HepG2 (cell line): ENCODE data around the gene CCDC201. TPM values are rescaled to one million over a fixed set of nuclear protein-coding genes. Genes with fewer than 3 reads are reported as not detected.
A peak's percentile ranks its signal among the peaks of the same experiment; 100 is the strongest.

Experiments
- BCL6 ChIP-seq: IDR thresholded peaks from 2 replicates; pipeline ENCODE4 v1.6.1; 2016; ENCODE audit warnings: missing genetic modification reagents, missing compliant biosample characterization
- DPF2 ChIP-seq: sonication (generic); formaldehyde crosslinking; IDR thresholded peaks from 2 replicates; pipeline ENCODE4 v1.4.0; 2020; ENCODE audit warnings: mild to moderate bottlenecking, low read depth, missing genetic modification reagents, borderline replicate concordance
- ELF4 ChIP-seq: sonication (generic); formaldehyde crosslinking; IDR thresholded peaks from 2 replicates; pipeline ENCODE4 v1.5.0; 2020; ENCODE audit warnings: missing genetic modification reagents, mild to moderate bottlenecking, moderate library complexity, borderline replicate concordance
- FLYWCH1 ChIP-seq: sonication (generic); formaldehyde crosslinking; IDR thresholded peaks from 2 replicates; pipeline ENCODE4 v1.8.1; 2023; ENCODE audit warnings: mild to moderate bottlenecking, missing genetic modification reagents
- HDAC1 ChIP-seq: sonication (generic); formaldehyde crosslinking; IDR thresholded peaks from 2 replicates; pipeline ENCODE4 v1.5.1; 2020; ENCODE audit warnings: mild to moderate bottlenecking, missing genetic modification reagents
- HMGXB4 ChIP-seq, 2 experiments: sonication (generic) in 1 of 2; formaldehyde crosslinking in 1 of 2; IDR thresholded peaks; 2 replicates each; pipeline versions ENCODE4 v1.4.0 to v1.6.1; 2018 to 2020; ENCODE audit warnings: missing genetic modification reagents in 2 of 2, borderline replicate concordance in 1 of 2, low read depth in 1 of 2, mild to moderate bottlenecking in 1 of 2, missing biosample characterization in 1 of 2
- ISX ChIP-seq: sonication (generic); formaldehyde crosslinking; conservative IDR thresholded peaks from 2 replicates; pipeline ENCODE4 v1.5.0; 2020; ENCODE audit warnings: missing genetic modification reagents
- KDM6A ChIP-seq: IDR thresholded peaks from 2 replicates; pipeline ENCODE4 v1.6.1; 2016; ENCODE audit warnings: low read depth
- MAFF ChIP-seq: IDR thresholded peaks from 2 replicates; pipeline ENCODE4 v1.6.1; 2011; ENCODE audit warnings: low read depth, low read length, improper control_type of control experiment
- POGZ ChIP-seq: sonication (generic); formaldehyde crosslinking; IDR thresholded peaks from 2 replicates; pipeline ENCODE4 v1.4.0; 2020; ENCODE audit warnings: mild to moderate bottlenecking, missing genetic modification reagents
- TFDP1 ChIP-seq: IDR thresholded peaks from 2 replicates; pipeline ENCODE4 v1.6.1; 2016; ENCODE audit warnings: missing compliant biosample characterization, missing genetic modification reagents, borderline replicate concordance
- ZNF3 ChIP-seq: IDR thresholded peaks from 2 replicates; pipeline ENCODE4 v1.7.0; 2017; ENCODE audit warnings: inconsistent platforms
- ZNF337 ChIP-seq: sonication (generic); formaldehyde crosslinking; IDR thresholded peaks from 2 replicates; pipeline ENCODE4 v1.5.1; 2020; ENCODE audit warnings: missing genetic modification reagents, low read depth, mild to moderate bottlenecking, borderline replicate concordance
- ZNF644 ChIP-seq: IDR thresholded peaks from 2 replicates; pipeline ENCODE4 v1.6.1; 2016; ENCODE audit warnings: low read depth
- ZNF678 ChIP-seq: sonication (generic); formaldehyde crosslinking; IDR thresholded peaks from 2 replicates; pipeline ENCODE4 v1.4.0; 2020; ENCODE audit warnings: mild to moderate bottlenecking, missing genetic modification reagents
- ZNF737 ChIP-seq: sonication (generic); formaldehyde crosslinking; IDR thresholded peaks from 2 replicates; pipeline ENCODE4 v1.5.0; 2020; ENCODE audit warnings: missing genetic modification reagents, mild to moderate bottlenecking, borderline replicate concordance
- ZNF768 ChIP-seq: sonication (generic); formaldehyde crosslinking; IDR thresholded peaks from 2 replicates; pipeline ENCODE4 v1.4.0; 2020; ENCODE audit warnings: missing genetic modification reagents
- ZNF883 ChIP-seq: sonication (generic); formaldehyde crosslinking; IDR thresholded peaks from 2 replicates; pipeline ENCODE4 v1.5.1; 2020; ENCODE audit warnings: mild to moderate bottlenecking, missing genetic modification reagents; ENCODE audit errors: not compliant biosample characterization
- polyA plus RNA-seq, 8 experiments: library from polyadenylated mRNA; depleted of rRNA in 3 of 8; stranded (reverse) in 7 of 8; unstranded in 1 of 8; fragments of >200 nt; fragmentation: Illumina TruSeq in 4 of 8; extraction: Trizol in 4 of 8; gene quantifications; 2 replicates each; pipeline versions ENCODE4 v1.2.1 to v1.2.3, GENCODE V29; 2011 to 2016; ENCODE audit warnings: low read depth in 4 of 8, missing spikeins in 1 of 8, mixed read lengths in 1 of 8; ENCODE audit not compliant: insufficient read depth in 1 of 8
- total RNA-seq, 5 experiments: library from RNA; depleted of rRNA; stranded (reverse); fragments of >200 nt; fragmentation: Illumina TruSeq; extraction: Trizol; gene quantifications; 2 replicates each; pipeline ENCODE4 v1.2.3, GENCODE V29; 2016; ENCODE audit warnings: low read depth in 1 of 5
- TF ChIP-seq, protein P1 (sequence below): sonication (generic); formaldehyde crosslinking; conservative IDR thresholded peaks from 2 replicates; pipeline ENCODE4 v1.4.0; 2020; ENCODE audit warnings: missing genetic modification reagents
- TF ChIP-seq, protein P2 (sequence below): sonication (generic); formaldehyde crosslinking; IDR thresholded peaks from 2 replicates; pipeline ENCODE4 v1.5.1; 2020; ENCODE audit warnings: missing genetic modification reagents, mild to moderate bottlenecking, borderline replicate concordance
- TF ChIP-seq, protein P3 (sequence below): sonication (generic); formaldehyde crosslinking; IDR thresholded peaks from 2 replicates; pipeline ENCODE4 v1.5.0; 2020; ENCODE audit warnings: missing genetic modification reagents

Gene CCDC201
- total and polyA plus RNA-seq, 2 of the 13 experiments (the other 11 are each of a cell fraction or from before 2014, with no cell fraction given) = 0.92 TPM; not detected in 1

DNA sequence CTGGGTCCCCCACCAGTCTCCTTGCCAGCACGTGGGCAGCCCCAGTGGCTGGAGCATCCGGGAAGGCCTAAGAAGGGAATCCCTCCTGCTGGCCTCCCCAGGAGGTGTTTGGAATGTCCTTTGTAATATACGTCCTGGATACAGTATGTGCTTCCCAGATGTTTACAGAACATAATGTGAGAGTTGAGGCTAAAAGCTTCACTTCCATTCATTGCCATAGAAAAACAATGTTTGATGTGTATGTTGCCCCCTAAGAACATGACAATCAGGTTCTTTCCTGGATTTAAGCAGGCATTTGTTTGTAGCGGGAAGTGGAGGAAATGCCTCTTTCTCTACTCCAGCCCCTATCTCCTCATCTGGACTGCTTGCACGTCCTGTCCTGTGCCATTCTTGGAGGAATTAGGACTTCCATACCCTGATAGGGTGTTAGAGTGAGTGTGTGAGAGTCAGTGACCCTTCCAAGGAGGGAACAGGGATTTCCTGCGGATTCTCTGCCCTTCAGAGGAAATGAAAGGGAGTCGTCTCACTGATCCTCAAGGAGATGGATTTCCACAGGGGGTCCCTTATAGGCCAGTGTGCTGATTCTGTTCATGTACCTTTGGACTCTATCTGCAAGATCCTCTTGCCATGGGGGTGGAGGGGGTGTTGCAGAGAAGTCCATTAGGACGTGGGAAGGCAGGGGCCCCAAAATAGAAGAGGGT lies 16.6 kb upstream of the CCDC201 start (continued):
- 0 out of 2 replicates have a peak, but pooled peaks have one; percentile 5 for TF ChIP-seq BCL6
- TF ChIP-seq ZNF3 (CRISPR knock-in tag) = no peak
- TF ChIP-seq, protein P1, sequence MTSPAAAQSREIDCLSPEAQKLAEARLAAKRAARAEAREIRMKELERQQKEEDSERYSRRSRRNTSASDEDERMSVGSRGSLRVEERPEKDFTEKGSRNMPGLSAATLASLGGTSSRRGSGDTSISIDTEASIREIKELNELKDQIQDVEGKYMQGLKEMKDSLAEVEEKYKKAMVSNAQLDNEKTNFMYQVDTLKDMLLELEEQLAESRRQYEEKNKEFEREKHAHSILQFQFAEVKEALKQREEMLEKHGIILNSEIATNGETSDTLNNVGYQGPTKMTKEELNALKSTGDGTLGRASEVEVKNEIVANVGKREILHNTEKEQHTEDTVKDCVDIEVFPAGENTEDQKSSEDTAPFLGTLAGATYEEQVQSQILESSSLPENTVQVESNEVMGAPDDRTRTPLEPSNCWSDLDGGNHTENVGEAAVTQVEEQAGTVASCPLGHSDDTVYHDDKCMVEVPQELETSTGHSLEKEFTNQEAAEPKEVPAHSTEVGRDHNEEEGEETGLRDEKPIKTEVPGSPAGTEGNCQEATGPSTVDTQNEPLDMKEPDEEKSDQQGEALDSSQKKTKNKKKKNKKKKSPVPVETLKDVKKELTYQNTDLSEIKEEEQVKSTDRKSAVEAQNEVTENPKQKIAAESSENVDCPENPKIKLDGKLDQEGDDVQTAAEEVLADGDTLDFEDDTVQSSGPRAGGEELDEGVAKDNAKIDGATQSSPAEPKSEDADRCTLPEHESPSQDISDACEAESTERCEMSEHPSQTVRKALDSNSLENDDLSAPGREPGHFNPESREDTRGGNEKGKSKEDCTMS (CRISPR knock-in tag) = no peak
- no peak for TF ChIP-seq TFDP1 (CRISPR knock-in tag)
- no peak for TF ChIP-seq ZNF768 (CRISPR knock-in tag)
- TF ChIP-seq KDM6A (CRISPR knock-in tag) = no peak
- 0 out of 2 replicates have a peak, but pooled peaks have one; percentile 7 for TF ChIP-seq POGZ (CRISPR knock-in tag)
- TF ChIP-seq FLYWCH1 (CRISPR knock-in tag) = peak; percentile 33; the same call in 1 of the 2 replicates
- TF ChIP-seq HMGXB4 (CRISPR knock-in tag; IDR thresholded peaks at IDR 0.05; ENCODE audit: borderline replicate concordance in 1 of 2, low read depth in 1 of 2) = peak in 1 of 2 experiments; percentile 24; a peak in 1 of 4 replicates
- TF ChIP-seq ISX (CRISPR knock-in tag) = no peak
- TF ChIP-seq ZNF644 (CRISPR knock-in tag) = no peak
- TF ChIP-seq ZNF678 (CRISPR knock-in tag) = no peak
- no peak; the same call in 1 of the 2 replicates for TF ChIP-seq ELF4 (CRISPR knock-in tag)
- TF ChIP-seq, protein P2, sequence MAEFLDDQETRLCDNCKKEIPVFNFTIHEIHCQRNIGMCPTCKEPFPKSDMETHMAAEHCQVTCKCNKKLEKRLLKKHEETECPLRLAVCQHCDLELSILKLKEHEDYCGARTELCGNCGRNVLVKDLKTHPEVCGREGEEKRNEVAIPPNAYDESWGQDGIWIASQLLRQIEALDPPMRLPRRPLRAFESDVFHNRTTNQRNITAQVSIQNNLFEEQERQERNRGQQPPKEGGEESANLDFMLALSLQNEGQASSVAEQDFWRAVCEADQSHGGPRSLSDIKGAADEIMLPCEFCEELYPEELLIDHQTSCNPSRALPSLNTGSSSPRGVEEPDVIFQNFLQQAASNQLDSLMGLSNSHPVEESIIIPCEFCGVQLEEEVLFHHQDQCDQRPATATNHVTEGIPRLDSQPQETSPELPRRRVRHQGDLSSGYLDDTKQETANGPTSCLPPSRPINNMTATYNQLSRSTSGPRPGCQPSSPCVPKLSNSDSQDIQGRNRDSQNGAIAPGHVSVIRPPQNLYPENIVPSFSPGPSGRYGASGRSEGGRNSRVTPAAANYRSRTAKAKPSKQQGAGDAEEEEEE (CRISPR knock-in tag) = no peak; the same call in 1 of the 2 replicates
- TF ChIP-seq, protein P3, sequence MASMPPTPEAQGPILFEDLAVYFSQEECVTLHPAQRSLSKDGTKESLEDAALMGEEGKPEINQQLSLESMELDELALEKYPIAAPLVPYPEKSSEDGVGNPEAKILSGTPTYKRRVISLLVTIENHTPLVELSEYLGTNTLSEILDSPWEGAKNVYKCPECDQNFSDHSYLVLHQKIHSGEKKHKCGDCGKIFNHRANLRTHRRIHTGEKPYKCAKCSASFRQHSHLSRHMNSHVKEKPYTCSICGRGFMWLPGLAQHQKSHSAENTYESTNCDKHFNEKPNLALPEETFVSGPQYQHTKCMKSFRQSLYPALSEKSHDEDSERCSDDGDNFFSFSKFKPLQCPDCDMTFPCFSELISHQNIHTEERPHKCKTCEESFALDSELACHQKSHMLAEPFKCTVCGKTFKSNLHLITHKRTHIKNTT (CRISPR knock-in tag) = no peak
- TF ChIP-seq ZNF337 (CRISPR knock-in tag) = peak; percentile 79; the same call in 1 of the 2 replicates
- no peak for TF ChIP-seq MAFF
- TF ChIP-seq ZNF883 (CRISPR knock-in tag) = no peak
- TF ChIP-seq DPF2 (CRISPR knock-in tag) = no peak
- 0 out of 2 replicates have a peak, but pooled peaks have one; percentile 6 for TF ChIP-seq ZNF737 (CRISPR knock-in tag)
- no peak for TF ChIP-seq HDAC1 (CRISPR knock-in tag)
